Neural crest cell (in vitro differentiated cells): ENCODE data around the gene DAND5. TPM values are rescaled to one million over a fixed set of nuclear protein-coding genes. Genes with fewer than 3 reads are reported as not detected.

Source experiments
- DNase-seq: peaks from one replicate; pipeline ENCODE4 v3.0.0; 2021; ENCODE audit warnings: low read depth, mixed read lengths, low spot score
- H3K27ac Mint-ChIP-seq: one replicate; pipeline ENCODE4 v1.8.0; 2021; ENCODE audit warnings: mild to moderate bottlenecking, mixed read lengths; ENCODE audit not compliant: unreplicated experiment
- H3K27me3 Mint-ChIP-seq: 2 replicates; pipeline ENCODE4 v1.8.0; 2021; ENCODE audit warnings: low read depth, mild to moderate bottlenecking, mixed read lengths
- H3K36me3 Mint-ChIP-seq: 2 replicates; pipeline ENCODE4 v1.8.0; 2021; ENCODE audit warnings: low read depth, mild to moderate bottlenecking, mixed read lengths
- H3K4me1 Mint-ChIP-seq: 2 replicates; pipeline ENCODE4 v1.8.0; 2021; ENCODE audit warnings: mixed read lengths
- H3K4me3 Mint-ChIP-seq: one replicate; pipeline ENCODE4 v1.8.0; 2021; ENCODE audit warnings: mild to moderate bottlenecking, mixed read lengths
- H3K9me3 Mint-ChIP-seq: 2 replicates; pipeline ENCODE4 v1.8.0; 2021; ENCODE audit warnings: mixed read lengths
- CTCF ChIP-seq: fragments of 200-600 bp; sonication (generic); conservative IDR thresholded peaks from 2 replicates; pipeline ENCODE4 v1.5.0; 2021; ENCODE audit warnings: antibody characterized with exemption, mild to moderate bottlenecking
- total RNA-seq: library from RNA; stranded (reverse); gene quantifications from 2 replicates; pipeline ENCODE4 v1.2.1, GENCODE V29; 2021

DAND5 gene
- total RNA-seq, 1 donor from 2014 or later, result not detected

- H3K27me3 Mint-ChIP-seq, result peaks cover 24% of the 10 kb centered on the region
- peaks cover 9% of the 10 kb centered on the region for H3K4me1 Mint-ChIP-seq
- H3K36me3 Mint-ChIP-seq, result no peaks in the 10 kb centered on the region
- no peak overlapping the region for H3K4me3 Mint-ChIP-seq
- no peak for DNase-seq
- no peak overlapping the region for H3K27ac Mint-ChIP-seq
- H3K9me3 Mint-ChIP-seq, result no peaks in the 10 kb centered on the region
- TF ChIP-seq CTCF, result no peak
Observed at GRCh38 chr19:12983091-12983490, 13.7 kb downstream of the DAND5 start.

GRCh38 chr19:12983542-12984142, 14.3 kb downstream of the DAND5 start:
- Mint-ChIP-seq H3K4me1 (peaks cover 9% of the 10 kb centered on the region), H3K36me3 (no peaks in the 10 kb centered on the region), H3K9me3 (no peaks in the 10 kb centered on the region), H3K4me3 (no peak overlapping the region), H3K27me3 (peaks cover 20% of the 10 kb centered on the region), H3K27ac (no peak overlapping the region)
- TF ChIP-seq CTCF, result peak; percentile 89
- DNase-seq, result peak; percentile 76

- TF ChIP-seq CTCF, result no peak
- H3K27me3 Mint-ChIP-seq, result peaks cover 15% of the 10 kb centered on the region
- H3K27ac Mint-ChIP-seq, result no peak overlapping the region
- no peak overlapping the region for H3K4me3 Mint-ChIP-seq
- H3K9me3 Mint-ChIP-seq, result no peaks in the 10 kb centered on the region
- H3K36me3 Mint-ChIP-seq, result no peaks in the 10 kb centered on the region
- no peak for DNase-seq
- peaks cover 9% of the 10 kb centered on the region for H3K4me1 Mint-ChIP-seq
Observed at GRCh38 chr19:12984143-12984627, 14.8 kb downstream of the DAND5 start.

- Mint-ChIP-seq H3K4me3 (no peak overlapping the region), H3K9me3 (no peaks in the 10 kb centered on the region), H3K36me3 (no peaks in the 10 kb centered on the region), H3K27ac (no peak overlapping the region), H3K27me3 (peaks cover 10% of the 10 kb centered on the region), H3K4me1 (peaks cover 9% of the 10 kb centered on the region)
- no peak for DNase-seq
- TF ChIP-seq CTCF, result no peak
Observed at GRCh38 chr19:12984683-12985048, 15.3 kb downstream of the DAND5 start.

- Mint-ChIP-seq H3K4me1 (peaks cover 9% of the 10 kb centered on the region), H3K27me3 (peaks cover 5% of the 10 kb centered on the region), H3K36me3 (no peaks in the 10 kb centered on the region), H3K27ac (peak overlapping the region; percentile 86), H3K9me3 (no peaks in the 10 kb centered on the region), H3K4me3 (no peak overlapping the region)
- no peak for TF ChIP-seq CTCF
- no peak for DNase-seq
Observed at GRCh38 chr19:12985049-12985776, 15.8 kb downstream of the DAND5 start.
